GM12873 (cell line): ENCODE results near the gene ATXN2L.

ENCODE experiments used
- TF ChIP-seq, protein P1 (sequence below): IDR thresholded peaks from 2 replicates; pipeline ENCODE4 v1.5.1; 2012; ENCODE audit warnings: low read depth, mild to moderate bottlenecking, moderate library complexity, low read length, control low read depth; ENCODE audit not compliant: insufficient read depth; ENCODE audit errors: missing control alignments

Gene ATXN2L

DNA sequence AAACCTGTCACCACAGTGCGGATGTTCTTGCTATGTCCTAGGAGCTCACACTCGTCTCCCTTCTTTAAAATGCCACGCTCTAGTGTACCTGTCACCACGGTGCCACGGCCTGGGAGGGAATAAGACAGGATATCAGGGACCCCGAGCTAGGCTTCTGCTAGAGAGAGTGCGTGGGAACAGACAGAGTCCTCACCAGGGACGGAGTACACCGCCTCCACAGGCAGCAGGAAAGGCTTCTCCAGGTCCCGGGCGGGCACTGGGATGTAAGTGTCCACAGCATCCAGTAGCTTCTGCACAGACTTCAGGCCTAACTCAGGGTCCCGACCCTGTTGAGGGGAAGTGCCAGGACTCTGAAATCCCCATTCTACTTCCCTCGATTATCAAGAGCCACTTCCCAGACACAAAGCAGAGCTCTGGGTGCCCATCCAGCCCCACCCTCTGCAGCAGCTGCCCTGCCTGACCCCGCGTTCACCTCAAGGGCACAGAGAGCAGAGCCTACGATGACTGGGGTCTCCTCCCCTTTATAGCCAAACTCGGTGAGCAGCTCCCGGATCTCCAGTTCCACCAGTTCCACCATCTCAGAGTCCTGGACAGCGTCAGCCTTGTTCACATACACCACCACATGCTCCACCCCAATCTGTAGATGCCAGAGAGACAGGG is 21.6 kb downstream of the ATXN2L start:
- TF ChIP-seq, protein P1, sequence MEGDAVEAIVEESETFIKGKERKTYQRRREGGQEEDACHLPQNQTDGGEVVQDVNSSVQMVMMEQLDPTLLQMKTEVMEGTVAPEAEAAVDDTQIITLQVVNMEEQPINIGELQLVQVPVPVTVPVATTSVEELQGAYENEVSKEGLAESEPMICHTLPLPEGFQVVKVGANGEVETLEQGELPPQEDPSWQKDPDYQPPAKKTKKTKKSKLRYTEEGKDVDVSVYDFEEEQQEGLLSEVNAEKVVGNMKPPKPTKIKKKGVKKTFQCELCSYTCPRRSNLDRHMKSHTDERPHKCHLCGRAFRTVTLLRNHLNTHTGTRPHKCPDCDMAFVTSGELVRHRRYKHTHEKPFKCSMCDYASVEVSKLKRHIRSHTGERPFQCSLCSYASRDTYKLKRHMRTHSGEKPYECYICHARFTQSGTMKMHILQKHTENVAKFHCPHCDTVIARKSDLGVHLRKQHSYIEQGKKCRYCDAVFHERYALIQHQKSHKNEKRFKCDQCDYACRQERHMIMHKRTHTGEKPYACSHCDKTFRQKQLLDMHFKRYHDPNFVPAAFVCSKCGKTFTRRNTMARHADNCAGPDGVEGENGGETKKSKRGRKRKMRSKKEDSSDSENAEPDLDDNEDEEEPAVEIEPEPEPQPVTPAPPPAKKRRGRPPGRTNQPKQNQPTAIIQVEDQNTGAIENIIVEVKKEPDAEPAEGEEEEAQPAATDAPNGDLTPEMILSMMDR = no peak

DNA sequence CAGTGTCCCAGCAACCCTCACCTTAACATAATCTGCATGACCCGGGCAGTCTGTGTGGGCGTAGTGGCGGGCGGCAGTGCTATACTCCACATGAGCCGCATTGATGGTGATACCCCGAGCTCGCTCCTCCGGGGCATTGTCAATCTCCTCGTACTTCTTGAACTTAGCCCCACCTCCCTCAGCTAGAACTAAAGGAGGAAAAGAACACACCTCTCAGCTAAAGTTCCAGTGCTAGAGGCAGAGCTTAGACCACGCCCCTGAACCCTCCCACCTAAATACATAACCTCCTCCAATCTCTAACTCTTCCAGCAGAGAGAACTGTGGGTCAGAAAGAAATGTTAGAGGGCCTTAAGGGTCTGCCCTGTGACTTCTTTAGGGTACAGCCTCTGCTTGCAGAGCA is 22.5 kb downstream of the ATXN2L start:
- TF ChIP-seq, protein P1 = no peak

DNA sequence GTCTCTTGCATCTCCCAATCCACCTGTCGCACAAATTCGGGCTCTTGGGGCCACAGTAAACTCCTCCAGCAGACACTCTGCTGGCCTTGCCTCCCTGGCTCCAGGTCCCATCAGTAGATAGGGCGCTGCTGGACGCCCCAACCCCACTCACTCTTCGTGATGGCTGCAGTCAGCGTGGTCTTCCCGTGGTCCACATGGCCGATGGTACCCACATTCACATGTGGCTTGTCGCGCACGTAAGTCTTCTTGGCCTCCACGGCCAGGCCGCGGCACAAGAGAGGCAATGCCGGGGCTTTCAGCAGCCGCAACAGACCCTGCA is 22.9 kb downstream of the ATXN2L start:
- TF ChIP-seq, protein P1 = no peak

DNA sequence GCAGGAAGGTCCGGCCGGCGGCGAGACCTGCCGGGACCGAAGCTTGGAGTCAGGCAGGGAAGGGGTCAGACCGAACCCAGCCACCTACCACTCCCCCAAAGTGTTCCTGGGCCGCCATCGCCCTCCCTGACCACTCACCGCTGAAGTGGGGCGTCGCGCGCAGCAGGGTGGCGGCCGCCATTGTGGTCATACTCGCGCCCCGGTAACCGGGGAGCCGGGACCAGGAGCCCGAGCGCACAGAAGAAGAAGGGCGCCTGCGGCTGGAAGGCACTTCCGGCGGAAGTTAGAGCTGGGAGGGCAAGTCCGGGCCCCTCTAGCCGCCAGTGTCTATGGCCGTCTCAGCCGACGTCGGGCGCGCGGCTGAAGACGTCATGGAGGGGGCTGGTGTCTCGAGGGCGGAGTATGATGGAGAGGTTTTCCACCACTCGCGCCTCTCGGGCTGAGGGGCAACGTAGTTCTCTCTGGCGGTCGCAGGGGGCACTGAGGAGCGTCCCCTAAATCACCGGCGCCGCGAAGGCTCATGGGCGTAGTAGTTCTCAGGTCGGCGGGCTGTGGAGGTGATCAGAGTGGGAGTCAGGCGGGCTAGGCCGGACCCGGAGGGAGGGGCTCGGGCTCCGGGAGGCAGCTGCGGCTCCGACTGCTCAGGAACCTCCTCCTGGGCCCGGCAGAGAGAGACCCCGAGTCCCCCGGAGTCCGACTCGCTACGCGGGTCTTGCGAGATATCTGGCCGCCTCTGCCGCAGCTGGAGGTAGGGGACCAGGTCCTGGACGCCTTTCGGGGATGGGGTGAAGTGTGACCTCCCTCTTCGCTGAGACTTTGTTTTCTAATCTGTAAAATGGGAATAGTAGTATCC is 23.5 kb downstream of the ATXN2L start, which contains the start of gene TUFM:
Gene TUFM (minus strand): TSS at position 269 of the 853 bp plus-strand sequence. CDS start 79 bp downstream, at position 190.
- TF ChIP-seq, protein P1 = peak; percentile 75

DNA sequence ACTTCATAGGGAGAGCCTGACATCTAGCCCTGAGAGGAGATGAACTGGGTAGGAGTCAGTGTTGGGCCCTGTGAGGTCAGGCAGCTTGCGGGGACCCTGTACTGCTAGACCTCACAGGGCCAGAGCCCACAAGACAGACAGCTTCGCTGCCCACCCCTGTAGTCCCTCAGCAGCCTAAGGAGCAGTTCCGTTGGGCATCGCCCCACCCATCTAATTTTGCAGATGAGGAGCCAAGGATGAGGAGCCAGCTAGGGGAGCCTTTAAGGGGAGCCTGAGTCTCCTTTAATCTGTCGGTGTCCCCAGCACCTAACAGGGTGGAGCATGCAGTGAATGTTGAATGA is 24.1 kb downstream of the ATXN2L start:
- TF ChIP-seq, protein P1 = no peak

DNA sequence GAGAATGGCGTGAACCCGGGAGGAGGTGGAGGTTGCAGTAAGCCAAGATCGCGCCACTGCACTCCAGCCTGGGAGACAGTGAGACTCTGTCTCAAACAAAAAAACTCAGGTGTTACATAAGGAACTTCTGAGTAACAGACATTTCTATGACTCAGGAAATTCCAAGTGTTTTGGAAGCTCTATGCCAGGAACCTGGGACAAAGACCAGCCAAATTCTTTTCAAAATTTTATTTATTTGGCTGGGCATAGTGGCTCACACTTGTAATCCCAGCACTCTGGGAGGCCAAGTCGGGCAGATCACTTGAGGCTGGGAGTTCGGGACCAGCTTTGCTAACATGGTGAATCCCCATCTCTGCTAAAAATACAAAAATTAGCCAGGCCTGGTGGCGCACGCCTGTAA is 35.6 kb downstream of the ATXN2L start:
- TF ChIP-seq, protein P1 = no peak

DNA sequence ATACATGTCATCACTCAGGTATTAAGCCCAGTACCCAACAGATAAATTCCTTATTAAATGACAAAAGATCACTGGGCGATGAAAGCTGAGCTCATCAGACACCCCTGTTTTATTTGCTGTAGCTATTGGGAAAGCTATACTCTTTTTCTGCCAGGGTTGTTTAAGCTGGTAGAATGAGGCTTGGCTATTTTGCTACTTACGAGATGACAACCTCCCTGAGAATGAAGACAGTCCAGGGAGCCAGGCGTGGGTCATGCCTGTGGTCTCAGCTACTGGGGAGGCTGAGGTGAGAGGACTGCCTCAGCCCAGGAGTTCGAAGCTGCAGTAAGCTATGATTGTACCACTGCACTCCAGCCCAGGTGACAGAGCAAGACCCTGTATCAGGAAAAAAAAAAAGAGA is 36.5 kb downstream of the ATXN2L start:
- TF ChIP-seq, protein P1 = no peak
